Activated T-cell treated with anti-CD3 and anti-CD28 coated beads for 48 hours (primary cell): Measurements from ENCODE around the gene MEN1.

Source experiments
- DNase-seq: peaks from one replicate; pipeline ENCODE4 v3.0.0-alpha.2; 2020; ENCODE audit warnings: low read depth

Gene MEN1

GRCh38 chr11:64762674-64763525 is 47.5 kb downstream of the MEN1 start:
- no peak for DNase-seq

GRCh38 chr11:64762277-64762673 is 48.1 kb downstream of the MEN1 start:
- no peak for DNase-seq

- DNase-seq, result no peak
Measured at GRCh38 chr11:64760759-64761420, 49.5 kb downstream of the MEN1 start.

GRCh38 chr11:64759722-64760719 is 50.3 kb downstream of the MEN1 start, which contains the start of gene PYGM:
Gene PYGM (minus strand): TSS chr11:64759974. CDS start chr11:64759898, 76 bp downstream.
- DNase-seq, result no peak

GRCh38 chr11:64759131-64759721 is 51.1 kb downstream of the MEN1 start:
- DNase-seq, result no peak

GRCh38 chr11:64758330-64759079 is 51.8 kb downstream of the MEN1 start:
- DNase-seq, result no peak

- DNase-seq, result no peak
Measured at GRCh38 chr11:64757549-64758329, 52.6 kb downstream of the MEN1 start.

GRCh38 chr11:64755681-64756361 is 54.5 kb downstream of the MEN1 start:
- DNase-seq, result no peak

GRCh38 chr11:64754919-64755662 is 55.3 kb downstream of the MEN1 start:
- DNase-seq, result no peak

- DNase-seq, result no peak
Measured at GRCh38 chr11:64754124-64754918, 56.0 kb downstream of the MEN1 start.
